GM23338 (cell line): ENCODE measurements around the gene PIGV. TPM values are rescaled to one million over a fixed set of nuclear protein-coding genes. Genes with fewer than 3 reads are reported as not detected.
"Not testable (repeated sequence)": the region's sequence is repeated elsewhere in the genome, so short reads cannot be mapped to it uniquely, and the experiment has no call there.

Experiments used
- ATAC-seq: fragments of 200-7000 bp; cut with Tn5 transposase; 3 replicates; pipeline ENCODE4 v1.9.1; 2020
- DNase-seq: peaks from one replicate; pipeline ENCODE4 v3.0.0-alpha.2; 2015; ENCODE audit warnings: low spot score
- H2AFZ ChIP-seq: fragments of 200-600 bp; sonication (generic); 2 replicates; pipeline ENCODE4 v1.8.0; 2016; ENCODE audit warnings: antibody characterized with exemption, mild to moderate bottlenecking, moderate library complexity
- H3F3A ChIP-seq: fragments of 200-600 bp; sonication (generic); replicated peaks from 2 replicates; pipeline ENCODE4 v1.8.0; 2017; ENCODE audit warnings: antibody characterized with exemption, mixed run types, low read depth
- H3K27ac ChIP-seq: fragments of 200-600 bp; sonication (generic); 2 replicates; pipeline ENCODE4 v1.6.1; 2016; ENCODE audit warnings: low read depth
- H3K27me3 ChIP-seq: fragments of 200-600 bp; sonication (generic); 2 replicates; pipeline ENCODE4 v1.8.0; 2016; ENCODE audit warnings: mild to moderate bottlenecking, mixed run types, moderate library complexity; ENCODE audit not compliant: insufficient read depth
- H3K36me3 ChIP-seq: fragments of 200-600 bp; sonication (generic); 2 replicates; pipeline ENCODE4 v1.8.0; 2016; ENCODE audit warnings: mild to moderate bottlenecking; ENCODE audit not compliant: insufficient read depth
- H3K4me1 ChIP-seq: fragments of 200-600 bp; sonication (generic); 2 replicates; pipeline ENCODE4 v1.8.0; 2016; ENCODE audit warnings: mild to moderate bottlenecking, moderate library complexity; ENCODE audit not compliant: insufficient read depth
- H3K4me2 ChIP-seq: fragments of 200-600 bp; sonication (generic); 2 replicates; pipeline ENCODE4 v1.7.1; 2017; ENCODE audit warnings: mixed run types
- H3K4me3 ChIP-seq: fragments of 200-600 bp; sonication (generic); 2 replicates; pipeline ENCODE4 v1.6.1; 2016; ENCODE audit warnings: mixed run types
- H3K79me2 ChIP-seq: fragments of 200-600 bp; sonication (generic); replicated peaks from 2 replicates; pipeline ENCODE4 v1.8.0; 2017; ENCODE audit warnings: mild to moderate bottlenecking; ENCODE audit not compliant: insufficient read depth
- H3K9me2 ChIP-seq: fragments of 200-600 bp; sonication (generic); 2 replicates; pipeline ENCODE4 v1.8.0; 2017; ENCODE audit not compliant: insufficient read depth
- H4K20me1 ChIP-seq: fragments of 200-600 bp; sonication (generic); replicated peaks from 2 replicates; pipeline ENCODE4 v1.8.0; 2017; ENCODE audit warnings: mild to moderate bottlenecking; ENCODE audit not compliant: insufficient read depth
- H3K27ac Mint-ChIP-seq: 2 replicates; pipeline ENCODE4 v1.8.0; 2020; ENCODE audit warnings: inconsistent platforms, mild to moderate bottlenecking, moderate library complexity, mixed read lengths
- H3K27me3 Mint-ChIP-seq: 3 replicates; pipeline ENCODE4 v1.8.0; 2022; ENCODE audit warnings: low read depth, mild to moderate bottlenecking, moderate library complexity, mixed read lengths, inconsistent platforms; ENCODE audit not compliant: insufficient read depth, poor library complexity
- H3K36me3 Mint-ChIP-seq: 3 replicates; pipeline ENCODE4 v1.8.0; 2021; ENCODE audit warnings: low read depth, mild to moderate bottlenecking, inconsistent platforms, moderate library complexity, mixed read lengths
- H3K4me1 Mint-ChIP-seq: 3 replicates; pipeline ENCODE4 v1.8.0; 2020; ENCODE audit warnings: mild to moderate bottlenecking, inconsistent platforms, mixed read lengths
- H3K4me3 Mint-ChIP-seq: 3 replicates; pipeline ENCODE4 v1.8.0; 2021; ENCODE audit warnings: moderate library complexity, mild to moderate bottlenecking, inconsistent platforms, mixed read lengths
- H3K9me3 Mint-ChIP-seq: 3 replicates; pipeline ENCODE4 v1.8.0; 2020; ENCODE audit warnings: moderate library complexity, mild to moderate bottlenecking, inconsistent platforms, mixed read lengths
- NANOG ChIP-seq: IDR thresholded peaks from 2 replicates; pipeline ENCODE4 v1.6.1; 2016; ENCODE audit warnings: antibody characterized with exemption, borderline replicate concordance
- POLR2AphosphoS5 ChIP-seq: IDR thresholded peaks from 2 replicates; pipeline ENCODE4 v1.6.1; 2016; ENCODE audit warnings: antibody characterized with exemption, low read depth
- STAT1 ChIP-seq: IDR thresholded peaks from one replicate; pipeline ENCODE4 v1.6.1; 2016; ENCODE audit warnings: antibody characterized with exemption; ENCODE audit not compliant: unreplicated experiment
- polyA plus RNA-seq: library from polyadenylated mRNA; unstranded; fragments of >200 nt; fragmentation: Nextera tagmentation; extraction: Ambion mirVana; gene quantifications from 2 replicates; pipeline ENCODE4 v1.2.1, GENCODE V29; 2016
- total RNA-seq: library from RNA; depleted of rRNA; stranded (reverse); fragments of >200 nt; shearing (Covaris generic); gene quantifications from 2 replicates; pipeline ENCODE4 v1.2.3, GENCODE V29; 2014
- TF ChIP-seq, protein P1 (sequence below), 2 experiments: fragments of 200-600 bp in 1 of 2; sonication (generic) in 1 of 2; conservative IDR thresholded peaks; 2 replicates each; pipeline versions ENCODE4 v1.5.1 to v1.6.1; 2016 to 2017; ENCODE audit warnings: antibody characterized with exemption in 2 of 2, low read depth in 2 of 2, mild to moderate bottlenecking in 2 of 2, moderate library complexity in 1 of 2

PIGV gene
- total and polyA plus RNA-seq, 2 experiments from 2014 or later, result 4.5 to 12.6 TPM

DNA sequence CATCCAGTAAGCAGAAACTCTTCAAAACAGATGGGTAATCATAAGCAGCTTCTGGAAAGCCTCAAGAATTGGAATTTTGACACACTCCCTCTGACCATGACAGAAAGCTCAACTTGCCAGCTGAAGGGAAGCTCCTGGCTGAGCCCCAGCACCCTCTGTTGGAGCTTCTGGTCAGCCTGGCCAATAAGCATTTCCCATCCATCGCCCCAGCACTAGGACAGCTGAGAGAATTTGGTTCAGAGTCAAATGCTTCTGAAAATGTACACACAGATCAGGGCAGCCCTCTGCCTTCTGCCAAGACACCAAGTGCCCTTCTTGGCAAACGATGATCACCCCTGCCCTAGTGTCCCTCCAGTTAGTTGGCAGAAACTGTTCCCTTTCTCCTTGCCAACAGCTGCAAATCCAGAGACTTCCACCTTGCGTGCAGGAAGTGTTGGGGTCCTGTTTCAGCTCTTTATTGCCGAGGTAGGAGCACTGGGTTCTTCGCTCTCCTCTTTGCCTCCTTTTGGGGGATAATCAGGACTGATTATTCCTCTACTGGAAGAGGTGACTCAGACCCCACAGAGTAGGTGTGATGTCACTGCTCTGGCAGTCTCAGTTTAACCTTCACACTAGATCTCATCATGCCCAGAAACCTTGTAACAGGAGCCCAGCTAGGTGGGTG lies 11.9 kb downstream of the PIGV start:
- Histone ChIP-seq H3K4me2 (peak overlapping the region; percentile 69), H3K9me2 (no peaks in the 10 kb centered on the region), H4K20me1 (no peaks in the 10 kb centered on the region; the same call in none of the 2 replicates), H2AFZ (no peak overlapping the region), H3K36me3 (no peaks in the 10 kb centered on the region), H3K79me2 (no peaks in the 10 kb centered on the region), H3K4me3 (peak overlapping the region; percentile 2; the same call in 1 of the 2 replicates), H3K27me3 (no peaks in the 10 kb centered on the region), H3K27ac (peak overlapping the region; percentile 53), H3K4me1 (peaks cover 14% of the 10 kb centered on the region), H3F3A (0 out of 2 replicates have a peak, but pooled peaks cover 3% of the 10 kb centered on the region)
- peaks cover 15% of the 10 kb centered on the region for H3K4me1 Mint-ChIP-seq
- DNase-seq (peak; percentile 21), ATAC-seq (peak; percentile 73)
- peaks cover 20% of the 10 kb centered on the region; the same call in 1 of the 3 replicates for H3K36me3 Mint-ChIP-seq
- TF ChIP-seq NANOG (no peak), STAT1 (no peak), POLR2AphosphoS5 (no peak)
- TF ChIP-seq, protein P1, sequence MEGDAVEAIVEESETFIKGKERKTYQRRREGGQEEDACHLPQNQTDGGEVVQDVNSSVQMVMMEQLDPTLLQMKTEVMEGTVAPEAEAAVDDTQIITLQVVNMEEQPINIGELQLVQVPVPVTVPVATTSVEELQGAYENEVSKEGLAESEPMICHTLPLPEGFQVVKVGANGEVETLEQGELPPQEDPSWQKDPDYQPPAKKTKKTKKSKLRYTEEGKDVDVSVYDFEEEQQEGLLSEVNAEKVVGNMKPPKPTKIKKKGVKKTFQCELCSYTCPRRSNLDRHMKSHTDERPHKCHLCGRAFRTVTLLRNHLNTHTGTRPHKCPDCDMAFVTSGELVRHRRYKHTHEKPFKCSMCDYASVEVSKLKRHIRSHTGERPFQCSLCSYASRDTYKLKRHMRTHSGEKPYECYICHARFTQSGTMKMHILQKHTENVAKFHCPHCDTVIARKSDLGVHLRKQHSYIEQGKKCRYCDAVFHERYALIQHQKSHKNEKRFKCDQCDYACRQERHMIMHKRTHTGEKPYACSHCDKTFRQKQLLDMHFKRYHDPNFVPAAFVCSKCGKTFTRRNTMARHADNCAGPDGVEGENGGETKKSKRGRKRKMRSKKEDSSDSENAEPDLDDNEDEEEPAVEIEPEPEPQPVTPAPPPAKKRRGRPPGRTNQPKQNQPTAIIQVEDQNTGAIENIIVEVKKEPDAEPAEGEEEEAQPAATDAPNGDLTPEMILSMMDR (conservative IDR thresholded peaks at IDR 0.05; ENCODE audit: low read depth in 2 of 2), result peak in 1 of 2 experiments; percentile 14; a peak in 1 of 4 replicates
- H3K9me3 Mint-ChIP-seq, result peaks cover 12% of the 10 kb centered on the region
- H3K27ac Mint-ChIP-seq, result peak overlapping the region; percentile 54; the same call in 1 of the 2 replicates
- H3K27me3 Mint-ChIP-seq, result no peaks in the 10 kb centered on the region
- H3K4me3 Mint-ChIP-seq, result peak overlapping the region; percentile 13; the same call in 1 of the 3 replicates

DNA sequence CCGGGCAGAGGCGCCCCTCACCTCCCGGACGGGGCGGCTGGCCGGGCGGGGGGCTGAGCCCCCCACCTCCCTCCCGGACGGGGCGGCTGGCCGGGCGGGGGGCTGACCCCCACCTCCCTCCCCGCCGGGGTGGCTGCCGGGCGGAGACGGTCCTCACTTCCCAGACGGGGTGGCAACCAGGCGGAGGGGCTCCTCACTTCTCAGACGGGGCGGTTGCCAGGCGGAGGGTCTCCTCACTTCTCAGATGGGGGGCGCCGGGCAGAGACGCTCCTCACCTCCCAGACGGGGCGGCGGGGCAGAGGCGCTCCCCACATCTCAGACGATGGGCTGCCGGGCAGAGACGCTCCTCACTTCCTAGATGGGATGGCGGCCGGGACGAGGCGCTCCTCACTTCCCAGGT lies 16.2 kb downstream of the PIGV start:
- not testable (repeated sequence) for H3K27ac Mint-ChIP-seq, H3K36me3 Mint-ChIP-seq, H3K27me3 Mint-ChIP-seq, H3K36me3 ChIP-seq, H3K4me2 ChIP-seq, H3K79me2 ChIP-seq, H3K9me2 ChIP-seq, H3K27me3 ChIP-seq, H3K4me3 ChIP-seq, H3K4me3 Mint-ChIP-seq, H3K27ac ChIP-seq, ATAC-seq, H4K20me1 ChIP-seq, DNase-seq, H3F3A ChIP-seq, H2AFZ ChIP-seq
- peaks cover 33% of the 10 kb centered on the region for H3K9me3 Mint-ChIP-seq
- peaks cover 14% of the 10 kb centered on the region for H3K4me1 ChIP-seq
- peaks cover 15% of the 10 kb centered on the region for H3K4me1 Mint-ChIP-seq

DNA sequence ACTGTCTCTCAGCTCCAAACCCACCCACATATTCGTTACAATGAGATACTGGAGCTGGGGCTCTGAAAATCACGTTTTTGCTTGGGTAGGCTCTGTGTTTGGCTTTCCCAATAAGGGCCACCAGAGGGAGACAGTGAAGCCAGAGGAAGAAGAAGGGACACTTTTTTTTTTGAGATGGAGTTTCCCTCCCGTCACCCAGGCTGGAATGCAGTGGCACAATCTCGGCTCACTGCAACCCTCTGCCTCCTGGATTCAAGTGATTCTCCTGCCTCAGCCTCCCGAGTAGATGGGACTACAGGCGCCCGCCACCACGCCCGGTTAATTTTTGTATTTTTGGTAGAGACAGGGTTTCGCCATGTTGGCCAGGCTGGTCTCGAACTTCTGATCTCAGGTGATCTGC lies 22.4 kb downstream of the PIGV start:
- H2AFZ ChIP-seq, H3K36me3 Mint-ChIP-seq, H3K27ac ChIP-seq, H3K27me3 Mint-ChIP-seq, H4K20me1 ChIP-seq, H3K36me3 ChIP-seq, H3K9me2 ChIP-seq, H3K4me1 ChIP-seq, H3K4me3 Mint-ChIP-seq, H3K27ac Mint-ChIP-seq, H3K27me3 ChIP-seq, H3K79me2 ChIP-seq, H3K4me1 Mint-ChIP-seq, H3K4me3 ChIP-seq, H3F3A ChIP-seq, H3K4me2 ChIP-seq: not testable (repeated sequence)
- TF ChIP-seq, protein P1 (conservative IDR thresholded peaks at IDR 0.05; ENCODE audit: low read depth in 2 of 2), result peak; percentile 85 to 86
- peak; percentile 93 for DNase-seq
- H3K9me3 Mint-ChIP-seq, result peaks cover 23% of the 10 kb centered on the region
- ATAC-seq, result peak; percentile 89
